IMR-90 (cell line): Measurements from ENCODE around the gene COA6. TPM values are rescaled to one million over a fixed set of nuclear protein-coding genes. Genes with fewer than 3 reads are reported as not detected.

ENCODE experiments used
- ATAC-seq: fragments of 200-7000 bp; cut with Tn5 transposase; 2 replicates; pipeline ENCODE4 v1.9.1; 2020; ENCODE audit warnings: low read depth, mild to moderate bottlenecking, moderate library complexity
- BruUV-seq: library from RNA; stranded (reverse); fragments of 400-500 nt; replicated peaks from 2 replicates; lab custom pipeline; 2021; lab: Mats Ljungman, UMichigan
- CTCF ChIA-PET: fragments of 300-600 bp; formaldehyde crosslinking; extraction: SDS; loops from one replicate; lab custom pipeline; 2021; ENCODE audit warnings: antibody characterized with exemption; lab: Yijun Ruan, JAX
- POLR2A ChIA-PET: fragments of 300-600 bp; sonication (Branson Sonifier 250); formaldehyde crosslinking; loops from one replicate; lab custom pipeline; 2022; ENCODE audit warnings: antibody characterized with exemption; ENCODE audit not compliant: unreplicated experiment; lab: Charles Lee
- DNase-seq: peaks from one replicate; pipeline ENCODE4 v3.0.0; 2013
- H2AFZ ChIP-seq: replicated peaks from 2 replicates; pipeline ENCODE3; 2013; ENCODE audit warnings: low read length, mild to moderate bottlenecking; ENCODE audit not compliant: poor library complexity
- H2AK5ac ChIP-seq: 2 replicates; pipeline ENCODE4 v1.6.1; 2013; ENCODE audit warnings: low read depth, low read length, inconsistent platforms
- H2AK9ac ChIP-seq: replicated peaks from 2 replicates; pipeline ENCODE3; 2013; ENCODE audit warnings: mild to moderate bottlenecking, low read depth, low read length, moderate library complexity; ENCODE audit not compliant: poor library complexity
- H2BK120ac ChIP-seq: 2 replicates; pipeline ENCODE4 v1.6.1; 2013; ENCODE audit warnings: low read depth, low read length, inconsistent platforms
- H2BK15ac ChIP-seq: 3 replicates; pipeline ENCODE4 v1.6.1; 2013; ENCODE audit warnings: low read depth, low read length, inconsistent platforms
- H2BK20ac ChIP-seq: 2 replicates; pipeline ENCODE4 v1.6.1; 2013; ENCODE audit warnings: low read depth, mild to moderate bottlenecking, inconsistent platforms, low read length, moderate library complexity
- H2BK5ac ChIP-seq: 2 replicates; pipeline ENCODE4 v1.6.1; 2013; ENCODE audit warnings: mild to moderate bottlenecking, low read depth, low read length, inconsistent platforms; ENCODE audit not compliant: poor library complexity, severe bottlenecking
- H3K14ac ChIP-seq: replicated peaks from 2 replicates; pipeline ENCODE4 v1.6.1; 2013; ENCODE audit warnings: low read depth, low read length, inconsistent platforms
- H3K18ac ChIP-seq: 2 replicates; pipeline ENCODE4 v1.6.1; 2013; ENCODE audit warnings: low read depth, low read length, control low read depth
- H3K23ac ChIP-seq: 2 replicates; pipeline ENCODE4 v1.6.1; 2013; ENCODE audit warnings: low read depth, low read length, inconsistent platforms
- H3K27ac ChIP-seq: 2 replicates; pipeline ENCODE4 v1.5.1; 2013; ENCODE audit warnings: mild to moderate bottlenecking, control low read depth, low read length; ENCODE audit not compliant: insufficient read depth
- H3K27me3 ChIP-seq: 2 replicates; pipeline ENCODE4 v1.6.1; 2013; ENCODE audit warnings: low read length; ENCODE audit not compliant: control insufficient read depth, insufficient read depth
- H3K36me3 ChIP-seq: 2 replicates; pipeline ENCODE4 v1.6.1; 2013; ENCODE audit warnings: low read length, mixed read lengths; ENCODE audit not compliant: control insufficient read depth, insufficient read depth
- H3K4ac ChIP-seq: 2 replicates; pipeline ENCODE4 v1.6.1; 2013; ENCODE audit warnings: low read depth, low read length, inconsistent platforms
- H3K4me1 ChIP-seq: 2 replicates; pipeline ENCODE4 v1.6.1; 2013; ENCODE audit warnings: low read length, mixed read lengths; ENCODE audit not compliant: control insufficient read depth, insufficient read depth
- H3K4me2 ChIP-seq: 2 replicates; pipeline ENCODE4 v1.6.1; 2013; ENCODE audit warnings: low read depth, mild to moderate bottlenecking, control low read depth, low read length, moderate library complexity
- H3K4me3 ChIP-seq: 2 replicates; pipeline ENCODE4 v1.5.1; 2013; ENCODE audit warnings: low read depth, mild to moderate bottlenecking, control low read depth, low read length, moderate library complexity; ENCODE audit not compliant: insufficient read depth
- H3K56ac ChIP-seq: 2 replicates; pipeline ENCODE4 v1.6.1; 2013; ENCODE audit warnings: low read length, inconsistent platforms; ENCODE audit not compliant: insufficient read depth; ENCODE audit errors: extremely low read depth
- H3K79me1 ChIP-seq, 2 experiments: 2 replicates each; pipeline ENCODE4 v1.6.1; 2013; ENCODE audit warnings: low read length in 2 of 2, inconsistent platforms in 1 of 2, low read depth in 1 of 2
- H3K9ac ChIP-seq: 2 replicates; pipeline ENCODE4 v1.6.1; 2013; ENCODE audit warnings: low read depth, low read length, control low read depth
- H3K9me1 ChIP-seq: 2 replicates; pipeline ENCODE4 v1.6.1; 2013; ENCODE audit warnings: low read length, inconsistent platforms; ENCODE audit not compliant: insufficient read depth
- H3K9me3 ChIP-seq: 2 replicates; pipeline ENCODE4 v1.6.1; 2013; ENCODE audit warnings: low read length; ENCODE audit not compliant: control insufficient read depth, insufficient read depth
- H4K20me1 ChIP-seq: 2 replicates; pipeline ENCODE4 v1.6.1; 2013; ENCODE audit warnings: low read length, inconsistent platforms; ENCODE audit not compliant: insufficient read depth
- H4K5ac ChIP-seq: 2 replicates; pipeline ENCODE4 v1.6.1; 2013; ENCODE audit warnings: mild to moderate bottlenecking, low read depth, low read length, control low read depth
- H4K8ac ChIP-seq, 2 experiments: 2 replicates each; pipeline ENCODE4 v1.6.1; 2013; ENCODE audit warnings: low read depth in 2 of 2, low read length in 2 of 2, control low read depth in 1 of 2, inconsistent platforms in 1 of 2
- H4K91ac ChIP-seq: 2 replicates; pipeline ENCODE4 v1.6.1; 2013; ENCODE audit warnings: low read depth, low read length, inconsistent platforms; ENCODE audit not compliant: insufficient read depth
- CEBPB ChIP-seq: IDR thresholded peaks from 2 replicates; pipeline ENCODE4 v1.6.1; 2012; ENCODE audit warnings: low read depth, low read length, improper control_type of control experiment
- FOS ChIP-seq: fragments of 150-350 bp; IDR thresholded peaks from 2 replicates; pipeline ENCODE4 v1.6.1; 2016; ENCODE audit warnings: low read depth, low read length
- MAFK ChIP-seq: IDR thresholded peaks from 2 replicates; pipeline ENCODE4 v1.6.1; 2012; ENCODE audit warnings: low read depth, low read length, improper control_type of control experiment
- NFE2L2 ChIP-seq: fragments of 150-350 bp; IDR thresholded peaks from 2 replicates; pipeline ENCODE4 v1.6.1; 2016; ENCODE audit warnings: low read depth, mild to moderate bottlenecking, low read length
- RFX5 ChIP-seq: IDR thresholded peaks from 2 replicates; pipeline ENCODE4 v1.8.0; 2012; ENCODE audit warnings: low read depth, mild to moderate bottlenecking, low read length, moderate library complexity
- USF2 ChIP-seq: fragments of 150-350 bp; IDR thresholded peaks from 2 replicates; pipeline ENCODE4 v1.6.1; 2017; ENCODE audit warnings: mild to moderate bottlenecking, antibody characterized with exemption, low read length, low read depth
- WGBS, 2 experiments: methylation state at CpG; one replicate each; pipeline versions ENCODE4 v1.1.5 to v1.1.7; 2013; ENCODE audit warnings: missing lambda C conversion rate in 2 of 2; ENCODE audit not compliant: insufficient read length in 1 of 2; ENCODE audit errors: extremely low coverage in 2 of 2; 5-methylcytosine and 5-hydroxymethylcytosine counted together
- dilution Hi-C: fragments of 300-500 bp; cut with HindIII; formaldehyde crosslinking; loops from one replicate; pipeline ENCODE4 v1.14.3; 2018; ENCODE audit warnings: low sequenced_read_pairs; ENCODE audit not compliant: unreplicated experiment
- in situ Hi-C: fragments of 300-500 bp; cut with MboI; formaldehyde crosslinking; loops from 3 replicates; pipeline ENCODE4 v1.14.3; 2019; ENCODE audit warnings: low sequenced_read_pairs, inconsistent platforms, mixed read lengths
- intact Hi-C: fragments of 100-400 bp; cut with micrococcal nuclease; formaldehyde crosslinking; loops from 2 replicates; pipeline ENCODE4 v1.10.0; 2022
- polyA plus RNA-seq, 3 experiments: library from polyadenylated mRNA; depleted of rRNA; stranded (reverse); fragments of >200 nt; gene quantifications; 2 replicates each; pipeline ENCODE4 v1.2.3, GENCODE V29; 2012; ENCODE audit warnings: low replicate concordance in 1 of 3
- total RNA-seq: library from RNA; depleted of rRNA; stranded (reverse); fragments of >200 nt; gene quantifications from 2 replicates; pipeline ENCODE4 v1.2.3, GENCODE V29; 2012

COA6 gene
- total and polyA plus RNA-seq, 2 of the 4 experiments (the other 2 are of a cell fraction) = 6.8 to 14.3 TPM

GRCh38 chr1:234369033-234369430 lies 4.2 kb upstream of the COA6 start (continued):
- TF ChIP-seq USF2 (no peak), RFX5 (no peak), FOS (no peak)

- Histone ChIP-seq H4K20me1 (no peaks in the 10 kb centered on the region), H3K36me3 (no peaks in the 10 kb centered on the region), H3K4me3 (no peak overlapping the region), H2BK15ac (no peak overlapping the region), H2AK9ac (no peak overlapping the region), H2AFZ (no peak overlapping the region), H3K27ac (no peak overlapping the region), H3K4me2 (no peak overlapping the region), H3K9ac (no peak overlapping the region), H3K14ac (no peak overlapping the region), H4K5ac (peak overlapping the region; percentile 55; the same call in 1 of the 2 replicates), H3K9me1 (0 out of 2 replicates have a peak, but pooled peaks cover 1% of the 10 kb centered on the region), H3K9me3 (no peaks in the 10 kb centered on the region), H2BK20ac (no peak overlapping the region), H3K56ac (no peak overlapping the region), H3K18ac (peak overlapping the region; percentile 16; the same call in 1 of the 2 replicates), H2BK120ac (no peak overlapping the region), H2AK5ac (no peak overlapping the region), H3K4me1 (no peaks in the 10 kb centered on the region), H4K8ac (peak overlapping the region in 1 of 2 experiments; percentile 14; a peak in 1 of 4 replicates), H3K27me3 (no peaks in the 10 kb centered on the region), H3K79me1 (peaks cover 13 to 16% of the 10 kb centered on the region in 2 experiments; a peak in 3 of 4 replicates), H4K91ac (no peak overlapping the region), H3K23ac (no peak overlapping the region), H3K4ac (no peak overlapping the region), H2BK5ac (peak overlapping the region; percentile 93)
- DNase-seq (peak; percentile 81), ATAC-seq (no peak)
- dilution Hi-C loops (no loop called here), intact Hi-C loops (loop anchor here (5.0 kb wide), 1 partner anchor 157 kb away; no protein-coding TSS in a partner anchor), in situ Hi-C loops (no loop called here)
- ChIA-PET CTCF (no interaction called here), POLR2A (no interaction called here)
- no CpG with 5 or more reads among the region's 1 CpG for WGBS, 2 experiments
- no TSS peak for BruUV-seq
- TF ChIP-seq RFX5 (no peak), MAFK (peak; percentile 84), CEBPB (peak; percentile 75; the same call in 1 of the 2 replicates), NFE2L2 (peak; percentile 98)
These were observed 3.5 kb upstream of the COA6 start for GRCh38 chr1:234369784-234370183.
